GM12873 (cell line): ENCODE results near the gene USP22.

Experiments used
- TF ChIP-seq, protein P1 (sequence below): IDR thresholded peaks from 2 replicates; pipeline ENCODE4 v1.5.1; 2012; ENCODE audit warnings: low read depth, mild to moderate bottlenecking, moderate library complexity, low read length, control low read depth; ENCODE audit not compliant: insufficient read depth; ENCODE audit errors: missing control alignments

The USP22 gene

DNA sequence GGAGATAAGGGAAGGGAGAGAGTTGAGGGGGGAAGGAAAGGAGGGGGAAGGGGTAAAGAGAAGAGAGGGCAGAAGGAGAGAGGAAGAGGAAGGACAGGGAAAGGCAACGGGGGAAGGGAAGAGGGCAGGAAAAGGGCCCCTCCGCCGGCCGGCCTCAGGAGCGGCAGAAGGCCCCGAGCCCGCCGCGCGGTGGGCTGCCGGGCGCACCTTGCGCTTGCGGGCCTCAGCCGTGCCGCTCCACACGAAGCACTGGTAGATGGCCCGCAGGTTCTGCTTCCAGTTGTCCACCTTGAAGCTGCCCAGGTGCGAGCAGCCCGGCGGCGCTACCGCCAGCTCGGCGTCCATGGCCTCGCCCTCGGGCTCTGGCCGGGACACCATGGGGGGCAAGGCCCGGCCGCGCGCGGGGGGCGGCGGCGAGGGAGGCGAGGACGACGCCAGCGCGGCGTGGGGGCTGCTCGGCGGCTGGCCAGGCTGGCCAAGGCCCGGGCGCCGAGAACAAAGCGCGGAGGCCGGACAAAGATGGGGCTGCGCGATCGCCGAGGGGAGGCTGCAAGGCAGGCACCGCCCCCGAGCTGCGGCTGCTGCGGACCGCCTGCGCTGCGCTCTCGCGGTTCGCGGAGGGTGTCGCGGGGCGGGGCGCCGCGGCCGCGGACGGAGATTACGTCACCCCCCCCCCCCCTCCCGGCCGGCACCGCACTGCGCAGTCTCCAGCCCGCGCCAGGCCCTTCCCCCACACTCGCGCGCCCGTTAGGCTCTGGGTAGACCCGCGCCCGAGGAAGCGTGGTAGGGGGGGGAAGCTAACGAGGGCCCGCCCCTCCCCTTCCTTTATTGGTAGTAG, at the start of gene USP22:
TSS of gene USP22 (minus strand) at position 554 of the 838 bp plus-strand sequence. CDS start at position 378, 176 bp downstream.
- TF ChIP-seq, protein P1, sequence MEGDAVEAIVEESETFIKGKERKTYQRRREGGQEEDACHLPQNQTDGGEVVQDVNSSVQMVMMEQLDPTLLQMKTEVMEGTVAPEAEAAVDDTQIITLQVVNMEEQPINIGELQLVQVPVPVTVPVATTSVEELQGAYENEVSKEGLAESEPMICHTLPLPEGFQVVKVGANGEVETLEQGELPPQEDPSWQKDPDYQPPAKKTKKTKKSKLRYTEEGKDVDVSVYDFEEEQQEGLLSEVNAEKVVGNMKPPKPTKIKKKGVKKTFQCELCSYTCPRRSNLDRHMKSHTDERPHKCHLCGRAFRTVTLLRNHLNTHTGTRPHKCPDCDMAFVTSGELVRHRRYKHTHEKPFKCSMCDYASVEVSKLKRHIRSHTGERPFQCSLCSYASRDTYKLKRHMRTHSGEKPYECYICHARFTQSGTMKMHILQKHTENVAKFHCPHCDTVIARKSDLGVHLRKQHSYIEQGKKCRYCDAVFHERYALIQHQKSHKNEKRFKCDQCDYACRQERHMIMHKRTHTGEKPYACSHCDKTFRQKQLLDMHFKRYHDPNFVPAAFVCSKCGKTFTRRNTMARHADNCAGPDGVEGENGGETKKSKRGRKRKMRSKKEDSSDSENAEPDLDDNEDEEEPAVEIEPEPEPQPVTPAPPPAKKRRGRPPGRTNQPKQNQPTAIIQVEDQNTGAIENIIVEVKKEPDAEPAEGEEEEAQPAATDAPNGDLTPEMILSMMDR, result no peak

DNA sequence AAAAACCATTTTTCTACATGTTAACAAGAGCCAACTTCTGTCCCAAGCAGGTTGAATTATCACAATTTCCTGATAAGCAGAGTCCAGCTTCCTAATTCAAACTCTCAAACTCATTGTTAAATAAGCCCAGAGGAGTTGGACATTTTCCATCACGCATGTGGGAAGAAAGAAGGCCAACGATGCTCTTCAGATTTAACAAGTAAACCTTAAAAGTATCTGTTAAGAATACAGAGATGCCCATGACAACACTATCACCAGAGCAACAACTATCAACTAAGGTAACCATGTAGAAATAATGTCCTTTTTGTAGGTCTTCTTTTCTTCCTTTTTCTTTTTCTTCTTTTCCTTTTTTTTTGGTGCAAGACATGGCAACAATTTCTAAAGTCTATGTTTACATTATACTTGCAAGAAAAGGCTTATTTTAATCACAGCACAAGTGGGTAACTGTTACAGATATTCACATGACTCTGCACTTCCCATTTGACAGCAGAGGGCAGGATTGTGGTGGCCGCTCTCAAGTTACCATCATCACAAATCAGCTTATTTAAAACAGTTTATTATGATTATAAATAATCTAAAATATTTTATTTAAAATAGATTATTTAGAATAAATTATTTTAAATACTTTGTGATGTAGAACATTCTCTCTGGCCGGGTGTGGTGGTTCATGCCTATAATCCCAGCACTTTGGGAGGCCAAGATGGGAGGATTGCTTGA, 48.2 kb upstream of the USP22 start:
- TF ChIP-seq, protein P1, result no peak

DNA sequence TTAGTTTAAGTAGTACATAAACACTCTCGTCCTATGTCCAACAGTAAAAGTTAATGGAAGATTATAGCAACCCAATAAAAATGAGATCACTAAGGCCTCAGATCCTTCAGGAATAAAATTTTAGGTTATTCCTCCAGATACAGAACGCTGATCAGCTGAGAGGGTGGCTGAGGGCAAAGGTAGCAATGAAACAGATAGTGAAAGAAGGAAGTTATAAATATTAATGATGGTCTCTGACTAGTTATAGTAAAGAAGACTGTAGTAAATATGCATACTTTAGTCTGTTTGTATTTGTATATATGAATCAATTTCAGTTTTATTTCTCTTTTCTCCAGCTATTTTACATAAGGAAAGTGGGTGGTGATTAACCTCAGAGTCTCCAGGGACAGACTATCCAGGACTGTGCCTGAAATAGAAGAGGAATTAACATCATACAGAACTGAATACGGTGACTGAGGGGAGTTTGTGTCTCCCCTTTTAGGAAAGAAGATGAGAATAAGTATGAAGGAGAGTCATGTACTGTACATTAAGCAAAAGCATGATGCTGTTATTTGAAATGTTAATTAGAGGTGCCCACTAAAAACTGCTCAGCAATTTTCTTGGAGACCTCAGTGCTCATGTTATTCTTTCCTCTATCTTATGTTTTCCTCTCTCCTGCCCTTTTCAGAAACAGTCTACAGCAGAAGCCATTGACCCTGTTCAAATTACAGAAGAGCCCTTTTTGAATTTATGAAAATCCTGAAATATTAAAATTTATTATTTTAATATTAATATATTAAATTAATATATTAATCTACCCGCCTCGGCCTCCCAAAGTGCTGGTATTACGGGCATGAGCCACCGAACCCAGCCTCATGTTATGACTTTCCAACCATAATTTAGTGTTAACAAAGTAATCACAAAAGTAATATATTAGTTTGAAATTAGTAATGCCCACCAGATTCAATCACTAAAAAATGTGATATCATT, 47.4 kb upstream of the USP22 start:
- TF ChIP-seq, protein P1, result no peak

DNA sequence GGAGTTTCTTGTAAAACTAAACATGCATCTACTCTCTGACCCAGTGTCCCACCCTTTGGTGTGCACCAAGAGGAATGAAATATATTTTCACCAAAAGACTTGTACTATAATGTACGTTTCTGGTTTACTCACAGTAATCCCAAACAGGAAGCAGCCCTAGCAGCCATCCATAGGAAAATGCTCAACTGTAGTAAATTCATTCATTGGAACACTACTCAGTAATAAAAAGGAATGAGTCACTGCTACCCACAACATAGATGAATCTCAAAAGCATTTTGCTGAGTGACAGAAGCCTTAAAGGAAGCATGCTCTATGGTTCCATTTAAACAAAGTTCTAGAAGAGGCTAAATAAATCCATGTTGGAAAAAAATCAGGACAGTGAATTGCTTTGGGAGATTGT, 46.3 kb upstream of the USP22 start:
- TF ChIP-seq, protein P1, result no peak

DNA sequence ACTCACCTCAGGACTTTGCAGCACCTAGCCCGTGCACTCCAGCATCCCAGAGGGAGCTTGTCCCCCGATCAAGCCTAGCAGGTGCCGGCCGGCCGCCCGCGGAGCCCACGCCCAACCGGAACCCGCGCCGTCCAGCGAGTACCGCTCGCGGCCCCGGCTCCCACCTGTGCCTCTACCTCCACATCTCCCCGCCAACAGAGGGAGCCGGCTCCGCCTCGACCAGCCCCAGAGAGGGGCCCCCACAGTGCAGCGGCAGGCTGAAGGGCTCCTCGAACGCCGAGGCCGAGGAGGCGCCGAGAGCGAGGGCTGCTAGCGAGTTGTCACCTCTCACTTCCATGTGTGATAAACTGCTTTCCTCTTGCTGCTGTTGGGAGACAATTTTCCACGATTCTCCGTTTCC, 42.9 kb upstream of the USP22 start:
- TF ChIP-seq, protein P1, result no peak

DNA sequence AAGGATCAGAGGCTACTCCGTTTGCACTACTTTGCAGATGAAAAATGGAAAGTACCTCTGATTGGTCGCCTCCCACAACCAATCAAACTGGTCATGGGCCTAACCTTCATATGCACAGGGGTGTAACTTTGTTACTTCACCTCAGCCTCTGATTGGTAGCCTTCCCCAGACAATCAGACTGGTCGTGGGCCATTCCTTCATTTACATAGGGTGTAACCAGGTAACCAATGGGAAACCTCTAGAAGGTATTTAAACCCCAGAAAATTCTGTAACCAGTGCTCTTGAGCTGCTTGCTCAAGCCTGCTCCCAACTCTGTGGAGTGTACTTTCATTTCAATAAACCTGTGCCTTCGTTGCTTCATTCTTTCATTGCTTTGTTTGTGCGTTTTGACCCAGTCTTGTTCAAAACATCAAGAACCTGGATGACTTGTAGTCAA, 39.2 kb upstream of the USP22 start:
- TF ChIP-seq, protein P1, result no peak
